Activated naive CD4-positive, alpha-beta T cell treated with anti-CD3 and anti-CD28 coated beads for 36 hours (primary cell): ENCODE data around the gene IFITM2. TPM values are rescaled to one million over a fixed set of nuclear protein-coding genes. Genes with fewer than 3 reads are reported as not detected.

Source experiments
- CTCF ChIA-PET: fragments of 350-600 bp; sonication (Branson Sonifier 250); formaldehyde crosslinking; loops from one replicate; lab custom pipeline; 2021; ENCODE audit warnings: antibody characterized with exemption; lab: Charles Lee
- DNase-seq: peaks from one replicate; pipeline ENCODE4 v3.0.0-alpha.2; 2020
- H3K27ac Mint-ChIP-seq: one replicate; pipeline ENCODE4 v1.8.0; 2021; ENCODE audit warnings: mild to moderate bottlenecking, mixed read lengths
- H3K27me3 Mint-ChIP-seq: one replicate; pipeline ENCODE4 v1.8.0; 2021; ENCODE audit warnings: low read depth, mixed read lengths
- H3K36me3 Mint-ChIP-seq: one replicate; pipeline ENCODE4 v1.8.0; 2021; ENCODE audit warnings: low read depth, mixed read lengths
- H3K4me1 Mint-ChIP-seq: one replicate; pipeline ENCODE4 v1.8.0; 2021; ENCODE audit warnings: low read depth, mixed read lengths
- H3K4me3 Mint-ChIP-seq: one replicate; pipeline ENCODE4 v1.8.0; 2021; ENCODE audit warnings: mild to moderate bottlenecking, moderate library complexity, mixed read lengths
- H3K9me3 Mint-ChIP-seq: one replicate; pipeline ENCODE4 v1.8.0; 2021; ENCODE audit warnings: mixed read lengths
- intact Hi-C: fragments of 100-400 bp; cut with micrococcal nuclease; formaldehyde crosslinking; loops from one replicate; pipeline ENCODE4 v1.15.1; 2023
- total RNA-seq, 2 experiments: library from RNA; stranded (reverse); gene quantifications; one replicate each; pipeline ENCODE4 v1.2.3, GENCODE V29; 2021

The IFITM2 gene
- total RNA-seq, 2 experiments from 2014 or later: 760 to 802 TPM

DNA sequence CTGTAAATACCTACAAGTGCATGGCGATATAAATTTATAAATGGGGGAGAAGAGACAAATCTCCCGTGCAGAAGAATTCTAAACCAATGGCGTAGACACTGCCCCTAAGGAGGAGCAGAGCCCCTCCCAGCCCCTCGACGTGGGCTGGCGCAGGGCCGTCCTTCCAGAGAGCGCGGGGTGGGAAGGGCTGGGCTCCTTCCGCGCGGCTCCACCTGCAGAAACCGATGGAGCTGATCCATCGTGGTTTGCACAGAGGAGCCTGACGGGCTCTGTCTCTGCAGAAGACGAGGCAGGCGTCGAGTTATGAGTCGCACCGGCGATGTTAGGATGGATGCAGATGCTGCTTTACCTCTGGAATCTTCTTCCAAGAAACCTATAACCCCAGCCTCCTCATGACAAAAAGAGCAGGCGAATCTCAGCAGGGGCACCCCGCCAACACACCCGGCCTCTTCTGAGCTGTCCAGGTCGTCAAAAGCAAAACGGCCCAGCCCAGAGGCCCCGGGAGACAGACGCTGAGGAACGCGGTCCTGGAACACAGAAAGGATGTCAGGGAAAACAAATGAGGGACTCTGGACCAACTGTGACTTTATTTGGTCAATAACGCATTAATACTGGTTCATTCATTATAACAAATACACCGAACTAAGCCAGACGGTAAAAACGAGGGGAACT, 50.6 kb downstream of the IFITM2 start:
- no peaks in the 10 kb centered on the region for H3K27me3 Mint-ChIP-seq
- no peak for DNase-seq
- H3K9me3 Mint-ChIP-seq: peaks cover 2% of the 10 kb centered on the region
- intact Hi-C loops: loop anchor here (5.0 kb wide), 1 partner anchor 94 kb away; the partner anchor contains the start of gene PTDSS2
- no peak overlapping the region for H3K4me3 Mint-ChIP-seq
- CTCF ChIA-PET: interaction anchor here (1.6 to 11.1 kb wide), 2 partner anchors 53 to 108 kb away, joined by 3 to 81 read pairs; partner anchors contain the start of gene IFITM2
- peaks cover 17% of the 10 kb centered on the region for H3K4me1 Mint-ChIP-seq
- peaks cover 4% of the 10 kb centered on the region for H3K36me3 Mint-ChIP-seq
- no peak overlapping the region for H3K27ac Mint-ChIP-seq

Other genes with a start within 250 kb of the IFITM2 start
- not detected for gene SCGB1C1, start 114.7 kb upstream of the IFITM2 start, total RNA-seq
- 10 to 100 TPM; 50.4 to 51.6 TPM for gene BET1L, start 100.4 kb upstream of the IFITM2 start, total RNA-seq
- gene RIC8A, start 100.1 kb upstream of the IFITM2 start, total RNA-seq: 10 to 100 TPM; 74.9 to 85.0 TPM
- 10 to 100 TPM; 16.1 to 20.1 TPM for gene SIRT3, start 71.5 kb upstream of the IFITM2 start, total RNA-seq
- gene PSMD13, start 70.8 kb upstream of the IFITM2 start, total RNA-seq: 100 to 1,000 TPM; 206 to 210 TPM
- gene NLRP6, start 29.4 kb upstream of the IFITM2 start, total RNA-seq: 1 to 10 TPM; 1.2 to 1.5 TPM
- gene PGGHG, start 18.7 kb upstream of the IFITM2 start, total RNA-seq: 100 to 1,000 TPM in 1 of 2 experiments, 10 to 100 TPM in 1; 99.6 to 101 TPM
- not detected for gene IFITM5, start 8.3 kb upstream of the IFITM2 start, total RNA-seq
- 100 to 1,000 TPM; 359 to 378 TPM for gene IFITM1, start 6.2 kb downstream of the IFITM2 start, total RNA-seq
- gene IFITM3, start 13.0 kb downstream of the IFITM2 start, total RNA-seq: 10 to 100 TPM; 54.5 to 56.6 TPM
- gene B4GALNT4, start 61.7 kb downstream of the IFITM2 start, total RNA-seq: 1 to 10 TPM; 4.1 to 5.2 TPM
- not detected for gene PKP3, start 86.4 kb downstream of the IFITM2 start, total RNA-seq
- 10 to 100 TPM; 38.0 to 38.8 TPM for gene SIGIRR, start 107.2 kb downstream of the IFITM2 start, total RNA-seq
- gene ANO9, start 134.2 kb downstream of the IFITM2 start, total RNA-seq: 10 to 100 TPM; 28.9 to 31.0 TPM
- 10 to 100 TPM; 12.1 to 15.0 TPM for gene PTDSS2, start 142.5 kb downstream of the IFITM2 start, total RNA-seq
- gene RNH1, start 199.4 kb downstream of the IFITM2 start, total RNA-seq: 100 to 1,000 TPM; 101 to 102 TPM
- 10 to 100 TPM; 22.0 to 25.8 TPM for gene HRAS, start 227.8 kb downstream of the IFITM2 start, total RNA-seq
- gene LRRC56, start 229.7 kb downstream of the IFITM2 start, total RNA-seq: 1 to 10 TPM; 1.0 to 1.3 TPM